Ramos (cell line): Measurements from ENCODE around the gene ZNF33A.
"Not testable (repeated sequence)": the region's sequence is repeated elsewhere in the genome, so short reads cannot be mapped to it uniquely, and the experiment has no call there.

Experiments used
- in situ Hi-C: fragments of 300-500 bp; cut with MboI; formaldehyde crosslinking; loops from one replicate; pipeline ENCODE4 v1.14.3; 2022; ENCODE audit warnings: low sequenced_read_pairs; ENCODE audit not compliant: unreplicated experiment

ZNF33A gene

DNA sequence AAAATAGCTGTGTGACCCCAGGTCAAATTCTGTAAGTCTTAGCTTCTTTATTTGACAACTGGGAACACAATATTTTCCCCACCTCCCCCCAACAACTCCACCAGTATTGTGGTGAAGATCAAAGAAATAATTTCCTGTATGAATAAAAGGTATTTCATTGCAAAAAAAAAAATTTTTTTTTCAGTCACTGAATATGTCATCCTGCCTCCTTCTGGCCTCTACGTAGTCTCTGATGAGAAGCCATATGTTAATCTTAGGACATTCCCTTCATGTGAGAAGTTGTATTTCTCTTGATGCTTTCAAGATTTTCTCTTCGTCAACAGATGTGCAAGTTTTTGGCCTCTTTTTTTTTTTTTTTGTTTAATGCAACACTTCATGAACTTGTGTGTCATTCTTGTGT is 33.0 kb downstream of the ZNF33A start:
- in situ Hi-C loops = no loop called here

DNA sequence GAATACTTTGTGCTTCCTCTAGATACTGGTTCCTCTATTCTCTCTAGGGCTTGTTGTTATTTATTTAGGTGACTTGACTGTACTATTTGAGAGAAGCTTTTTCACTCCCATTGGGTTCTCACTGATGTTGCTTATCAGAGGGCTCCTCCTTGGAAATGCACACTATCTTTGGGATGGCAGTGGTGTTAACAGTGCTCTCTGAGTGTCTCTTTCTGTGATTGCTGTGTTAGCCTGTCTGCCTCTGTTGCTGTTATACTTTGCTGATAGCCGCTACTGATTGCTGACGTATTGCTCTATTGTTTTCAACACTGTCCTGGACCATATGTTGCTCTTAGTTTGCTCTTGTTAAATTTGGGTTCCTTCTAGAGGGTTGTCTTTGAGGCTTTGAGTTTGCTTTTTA is 34.7 kb downstream of the ZNF33A start:
- in situ Hi-C loops = no loop called here

DNA sequence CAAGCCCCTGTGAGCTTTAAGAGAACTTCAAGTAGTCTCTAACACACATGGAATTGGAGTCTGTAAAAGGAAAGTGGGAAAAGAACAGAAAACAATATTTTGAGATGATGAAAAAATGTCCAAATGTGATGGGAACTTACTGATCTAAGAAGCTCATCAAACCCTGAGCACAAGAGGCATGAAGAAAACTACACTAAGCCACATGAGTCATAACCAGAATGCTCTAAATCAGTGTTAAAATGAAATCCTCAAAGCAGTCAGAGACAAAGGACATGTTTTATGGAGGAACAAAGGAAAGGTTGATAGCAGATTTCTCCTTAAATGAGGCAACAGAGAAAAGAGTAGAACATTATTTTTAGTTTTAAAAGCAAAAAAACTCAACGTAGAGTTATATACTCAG is 37.2 kb downstream of the ZNF33A start:
- in situ Hi-C loops = no loop called here

DNA sequence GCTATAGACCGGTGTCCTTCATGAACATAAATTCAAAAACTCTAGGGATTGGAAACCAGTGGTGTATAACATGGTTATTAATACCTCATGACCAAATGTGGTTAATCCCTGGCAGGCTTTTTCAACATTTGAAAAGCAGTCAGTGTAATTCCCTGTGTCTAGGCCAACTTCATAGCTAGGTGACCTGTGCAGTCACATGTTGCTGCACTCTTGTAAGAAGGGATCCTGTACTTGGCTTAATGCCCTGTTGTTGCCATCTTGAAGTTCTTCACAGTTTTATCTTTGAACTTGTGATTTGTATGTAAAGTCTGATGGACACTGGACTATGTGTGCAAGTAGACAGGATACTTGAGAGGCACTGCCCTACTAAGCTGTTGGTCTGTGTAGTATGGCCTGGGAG is 39.7 kb downstream of the ZNF33A start:
- in situ Hi-C loops = no loop called here

DNA sequence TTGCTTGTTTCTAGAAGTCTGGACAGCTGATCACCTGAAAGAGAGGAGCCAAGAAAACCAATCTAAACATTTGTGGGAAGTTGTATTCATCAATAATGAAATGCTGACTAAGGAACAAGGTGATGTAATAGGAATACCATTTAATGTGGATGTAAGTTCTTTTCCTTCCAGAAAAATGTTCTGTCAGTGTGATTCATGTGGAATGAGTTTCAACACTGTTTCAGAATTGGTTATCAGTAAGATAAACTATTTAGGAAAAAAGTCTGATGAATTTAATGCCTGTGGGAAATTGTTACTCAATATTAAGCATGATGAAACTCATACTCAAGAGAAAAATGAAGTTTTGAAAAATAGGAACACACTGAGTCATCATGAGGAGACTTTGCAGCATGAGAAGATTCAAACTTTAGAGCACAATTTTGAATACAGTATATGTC is 43.9 kb downstream of the ZNF33A start:
- in situ Hi-C loops = no loop called here

DNA sequence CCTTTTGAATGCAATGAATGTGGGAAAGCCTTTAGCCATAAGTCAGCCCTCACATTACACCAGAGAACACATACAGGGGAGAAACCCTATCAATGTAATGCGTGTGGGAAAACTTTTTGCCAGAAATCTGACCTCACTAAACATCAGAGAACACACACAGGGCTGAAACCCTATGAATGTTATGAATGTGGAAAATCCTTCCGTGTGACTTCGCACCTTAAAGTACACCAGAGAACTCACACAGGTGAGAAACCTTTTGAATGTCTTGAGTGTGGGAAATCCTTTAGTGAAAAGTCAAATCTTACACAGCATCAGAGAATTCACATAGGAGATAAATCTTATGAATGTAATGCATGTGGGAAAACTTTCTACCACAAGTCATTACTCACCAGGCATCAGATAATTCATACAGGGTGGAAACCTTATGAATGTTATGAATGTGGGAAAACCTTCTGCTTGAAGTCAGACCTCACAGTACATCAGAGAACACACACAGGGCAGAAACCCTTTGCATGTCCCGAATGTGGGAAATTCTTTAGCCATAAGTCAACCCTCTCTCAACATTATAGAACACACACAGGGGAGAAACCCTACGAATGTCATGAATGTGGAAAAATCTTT is 44.9 kb downstream of the ZNF33A start:
- in situ Hi-C loops = not testable (repeated sequence)

DNA sequence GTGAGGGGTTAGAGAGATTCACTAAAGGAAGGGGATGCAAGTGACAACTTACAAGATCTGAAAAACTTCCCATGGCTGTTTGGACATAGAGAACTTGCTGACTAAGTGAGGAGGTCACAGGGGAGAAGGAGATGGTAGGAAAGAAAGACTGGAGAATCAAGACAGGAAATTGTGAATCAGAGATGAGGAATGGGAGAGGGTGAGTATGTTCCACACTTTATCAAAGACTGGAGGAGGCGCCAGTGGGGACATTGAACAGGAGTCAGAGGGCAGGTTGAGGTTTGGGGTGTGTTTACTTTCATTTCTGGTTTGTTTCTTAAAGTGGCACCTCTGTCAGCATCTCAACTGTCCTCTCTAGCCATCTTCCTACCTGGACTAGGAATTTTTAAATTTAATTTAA is 59.2 kb downstream of the ZNF33A start:
- in situ Hi-C loops = not testable (repeated sequence)

DNA sequence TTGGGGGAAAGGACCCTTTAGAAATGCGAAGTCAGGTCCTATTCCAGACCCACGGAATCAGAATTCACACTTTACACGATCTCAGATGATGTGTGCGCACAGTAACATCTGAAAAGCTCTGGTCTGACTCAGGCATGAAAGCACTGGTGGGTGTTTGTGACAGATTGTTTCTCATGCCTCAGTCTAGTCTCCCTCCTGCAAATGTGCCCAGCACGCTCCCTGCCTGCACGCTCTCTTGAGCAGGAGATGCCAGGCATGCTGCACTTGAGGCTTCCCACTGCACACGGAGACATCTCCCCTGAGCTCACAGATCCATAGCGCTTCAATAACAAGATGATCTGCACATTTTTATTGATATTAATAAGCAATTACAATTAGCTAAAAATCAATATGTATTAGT is 60.0 kb downstream of the ZNF33A start:
- in situ Hi-C loops = no loop called here

DNA sequence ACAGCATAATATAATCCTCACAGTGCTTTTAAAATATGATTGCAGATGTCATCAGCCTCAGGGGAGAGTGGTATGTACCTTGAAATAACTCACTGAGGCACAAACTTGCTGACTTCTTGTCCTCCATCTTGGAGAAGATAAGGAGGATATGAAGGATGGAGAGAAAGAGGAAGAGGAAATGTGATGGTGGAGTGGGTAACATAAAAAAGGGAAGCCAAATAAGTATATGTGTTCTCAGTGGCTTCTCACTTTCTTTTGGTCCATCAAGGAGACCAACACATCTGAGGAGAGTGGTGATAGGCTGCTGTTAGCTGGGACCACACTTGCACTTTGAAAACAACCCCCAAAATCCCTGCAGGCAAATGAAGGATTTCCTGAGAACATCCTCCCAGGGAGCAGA is 62.1 kb downstream of the ZNF33A start:
- in situ Hi-C loops = no loop called here

DNA sequence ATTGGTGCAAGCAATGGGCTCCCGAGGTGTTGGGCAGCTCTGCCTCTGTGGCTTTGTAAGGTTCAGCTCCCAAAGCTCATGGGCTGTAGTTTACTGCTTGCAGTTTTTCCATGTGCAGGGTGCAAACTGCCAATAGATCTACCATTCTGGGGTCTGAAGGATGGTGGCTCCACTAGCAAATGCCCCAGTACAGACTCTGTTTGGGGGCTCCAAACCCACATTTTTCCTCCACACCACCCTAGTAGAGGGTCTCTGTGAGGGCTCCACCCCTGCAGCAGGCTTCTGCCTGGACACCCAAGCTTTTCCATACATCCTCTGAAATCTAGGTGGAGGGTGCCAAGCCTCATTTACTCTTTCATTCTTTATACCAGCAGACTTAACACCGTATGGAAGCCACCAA is 66.2 kb downstream of the ZNF33A start:
- in situ Hi-C loops = no loop called here

DNA sequence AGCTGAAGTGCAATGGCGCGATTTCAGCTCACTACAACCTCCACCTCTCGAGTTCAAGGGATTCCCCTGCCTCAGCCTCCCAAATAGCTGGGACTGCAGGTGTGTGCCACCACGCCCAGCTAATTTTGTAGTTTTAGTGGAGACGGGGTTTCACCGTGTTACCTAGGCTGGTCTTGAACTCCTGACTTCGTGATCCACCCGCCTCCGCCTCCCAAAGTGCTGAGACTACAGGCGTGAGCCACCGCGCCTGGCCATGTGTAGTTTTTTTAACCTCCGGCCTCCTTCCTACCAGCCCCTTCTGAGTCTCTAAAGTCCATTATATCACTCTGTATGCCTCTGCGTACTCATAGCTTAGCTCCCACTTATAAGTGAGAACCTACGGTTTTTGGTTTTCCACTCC is 82.8 kb downstream of the ZNF33A start:
- in situ Hi-C loops = not testable (repeated sequence)

DNA sequence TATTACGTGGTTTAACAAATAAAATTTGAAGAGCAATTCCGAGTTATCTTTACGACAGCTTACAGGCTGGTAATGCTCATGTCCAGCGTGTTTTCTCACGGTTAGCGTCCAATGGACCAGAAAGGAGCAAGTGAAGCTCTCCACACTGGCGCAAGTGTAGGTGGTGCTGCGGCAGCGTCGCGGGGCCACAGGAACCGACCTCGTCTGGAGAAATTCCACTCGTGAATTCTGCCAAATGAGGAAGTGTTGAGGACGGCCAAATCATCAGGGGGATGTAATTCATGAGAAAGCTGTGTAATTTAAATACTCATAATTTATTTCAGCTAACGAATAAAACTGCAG is 83.3 kb downstream of the ZNF33A start:
- in situ Hi-C loops = no loop called here

DNA sequence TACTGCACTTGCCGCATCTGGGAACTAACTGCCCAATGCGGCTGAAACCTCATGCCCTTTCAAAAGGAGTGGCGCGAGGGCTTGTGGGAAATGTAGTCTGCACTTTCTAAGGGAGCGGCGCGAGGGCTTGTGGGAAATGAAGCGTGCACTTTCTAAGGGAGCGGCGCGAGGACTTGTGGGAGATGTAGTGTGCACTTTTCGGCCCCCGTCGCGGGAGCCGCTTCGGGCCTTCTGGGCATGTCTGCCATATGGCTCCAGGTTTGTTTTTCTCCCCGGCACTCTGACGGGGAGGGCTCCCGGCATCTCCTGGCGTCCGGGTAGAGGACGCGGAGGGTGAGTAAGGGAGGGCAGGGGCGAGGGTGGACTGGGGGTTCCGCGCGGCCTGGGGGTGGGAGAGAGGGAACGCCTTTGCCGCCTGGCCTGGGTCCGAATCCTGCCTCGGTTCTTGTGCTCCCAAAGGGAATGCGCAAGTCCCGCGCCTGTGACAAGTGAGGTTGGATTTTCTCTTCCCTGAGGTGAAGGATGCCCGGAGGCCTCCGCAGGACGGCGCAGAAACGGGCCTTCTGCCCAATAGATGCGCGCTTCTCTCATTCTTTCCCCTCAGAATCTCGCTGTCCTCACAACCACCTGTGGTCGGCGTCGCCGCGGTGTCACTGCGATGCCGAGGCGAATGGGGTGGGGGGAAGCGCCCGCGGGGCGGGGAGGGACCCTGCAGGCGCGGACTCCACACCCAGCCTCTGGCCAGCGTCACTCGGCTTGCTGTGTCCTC is 83.9 kb downstream of the ZNF33A start, which contains the start of gene ZNF37A:
Gene ZNF37A, plus strand, starts transcription at position 180 of the 769 bp plus-strand sequence. CDS start 2,281 bp downstream, outside the sequence.
- in situ Hi-C loops = no loop called here

DNA sequence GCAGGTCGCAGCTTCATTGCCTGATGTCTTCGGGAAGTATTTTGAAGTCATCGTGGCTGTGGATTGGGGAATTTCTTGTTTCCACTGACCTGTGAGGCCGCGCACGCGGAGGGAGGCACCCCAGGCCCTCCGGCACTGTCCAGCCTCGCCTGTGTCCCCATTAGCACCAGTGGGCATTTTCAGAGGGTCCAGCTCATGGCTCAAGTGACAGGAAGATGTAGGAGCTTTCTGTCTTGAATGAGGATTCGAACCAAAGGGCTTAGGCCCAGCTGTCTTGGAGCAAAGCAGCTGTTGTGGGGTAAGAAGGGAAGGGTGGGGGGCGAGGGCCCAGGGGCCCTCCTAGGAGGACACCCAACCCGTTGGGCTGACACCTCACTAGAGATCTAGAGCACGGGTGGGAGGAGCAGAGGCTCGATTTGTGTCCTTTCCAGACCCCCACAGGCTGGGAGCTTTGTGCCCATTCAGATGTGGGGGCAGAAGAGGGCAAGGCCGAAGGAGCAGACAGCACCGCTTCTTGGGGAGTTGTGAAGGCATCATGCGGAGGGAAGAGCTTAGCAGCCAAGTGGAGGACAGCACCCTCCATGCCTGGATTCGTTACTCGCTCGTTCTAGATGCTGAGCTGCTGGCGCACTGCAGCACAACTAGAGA is 84.6 kb downstream of the ZNF33A start:
- in situ Hi-C loops = no loop called here

DNA sequence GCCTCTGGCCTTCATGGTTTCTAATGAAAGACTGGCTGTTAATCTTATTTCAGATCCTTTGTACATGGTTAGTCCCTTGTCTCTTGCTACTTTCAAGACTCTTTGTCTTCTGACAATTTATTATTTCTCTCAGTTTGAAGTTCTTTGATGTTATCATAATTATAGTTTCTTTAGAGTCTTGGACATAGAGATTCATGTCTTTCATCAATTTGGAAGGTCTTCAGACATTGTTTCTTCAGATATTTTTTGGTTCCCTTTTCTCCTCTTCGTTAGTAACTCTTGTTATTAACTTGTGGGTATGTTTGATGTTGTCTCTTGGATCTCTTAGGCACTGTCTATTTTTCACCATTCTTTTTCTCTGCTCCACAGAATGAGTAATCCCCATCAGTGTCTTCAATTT is 92.4 kb downstream of the ZNF33A start:
- in situ Hi-C loops = no loop called here

DNA sequence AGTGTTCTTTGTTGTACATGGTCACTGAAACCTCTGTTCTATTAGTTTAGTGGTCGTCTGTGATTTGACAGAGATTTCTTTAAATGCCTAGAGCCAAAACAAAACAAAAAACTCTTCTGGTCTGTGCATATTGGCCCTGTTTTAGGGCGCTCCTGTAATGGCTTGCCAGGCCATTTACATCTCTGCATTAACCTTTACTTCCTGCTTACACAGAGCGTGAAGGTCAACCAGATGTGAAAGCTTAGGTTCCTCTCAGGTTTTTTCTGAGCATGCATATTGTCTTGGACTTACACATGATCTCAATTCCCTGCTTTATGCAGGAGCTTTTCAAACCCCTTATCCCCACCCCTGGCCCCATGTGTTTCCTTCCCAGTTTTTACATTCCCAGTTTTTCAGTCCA is 93.3 kb downstream of the ZNF33A start:
- in situ Hi-C loops = no loop called here

DNA sequence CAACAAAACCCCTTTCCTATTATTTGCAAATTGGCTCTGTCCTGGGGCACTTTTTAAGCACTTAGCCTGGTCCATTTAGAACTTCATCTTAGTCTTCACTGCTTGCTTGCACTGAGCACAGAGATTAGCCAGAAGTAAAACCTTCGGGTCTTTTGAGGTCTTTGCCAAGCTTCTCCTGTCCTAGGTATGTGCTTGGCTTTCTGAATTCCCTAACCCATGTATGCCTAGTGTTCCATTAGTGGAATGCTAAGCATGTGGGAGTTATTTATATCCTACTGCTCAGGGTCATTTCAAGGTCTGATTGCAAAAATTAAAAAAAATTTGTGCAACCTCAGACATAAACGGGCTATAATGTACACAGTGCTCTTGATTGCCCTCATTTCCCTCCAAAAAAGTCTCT is 101.7 kb downstream of the ZNF33A start:
- in situ Hi-C loops = no loop called here
